Midbrain (tissue), 1 donor: ENCODE data around the gene MLXIP.
"Not testable (repeated sequence)": the region's sequence is repeated elsewhere in the genome, so short reads cannot be mapped to it uniquely, and the experiment has no call there.

Experiments used
- DNase-seq: peaks from one replicate; lab custom pipeline; 2025; lab: John Stamatoyannopoulos, UW

MLXIP gene

DNA sequence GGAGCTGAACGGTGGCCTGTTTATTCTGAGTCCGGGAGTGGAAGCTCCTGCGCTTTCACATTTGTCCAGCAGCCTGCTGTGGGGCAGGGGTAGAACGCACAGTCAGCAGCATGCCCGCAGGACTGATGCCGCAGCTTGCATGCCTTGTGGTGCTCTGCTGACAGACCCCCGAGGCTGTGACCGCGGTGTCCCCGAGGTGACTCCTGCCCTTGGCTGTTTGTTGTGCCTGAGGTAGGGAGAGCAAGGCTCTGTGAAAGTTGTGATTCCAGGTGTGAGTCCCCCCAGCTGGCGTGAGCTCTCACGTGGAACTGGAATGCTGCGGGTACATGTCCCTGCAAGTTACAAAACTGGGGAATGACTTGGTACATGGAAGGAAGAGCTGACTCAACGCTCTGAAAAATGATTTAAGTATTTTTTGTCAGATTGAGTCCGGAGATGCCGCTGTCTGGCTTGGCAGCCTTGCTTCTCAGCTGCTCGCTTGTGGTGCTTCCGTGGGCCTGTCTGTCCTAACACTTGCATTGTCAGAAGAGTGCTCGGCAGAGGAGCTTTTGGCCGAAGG, 18.1 kb downstream of the MLXIP start:
- DNase-seq: no peak

DNA sequence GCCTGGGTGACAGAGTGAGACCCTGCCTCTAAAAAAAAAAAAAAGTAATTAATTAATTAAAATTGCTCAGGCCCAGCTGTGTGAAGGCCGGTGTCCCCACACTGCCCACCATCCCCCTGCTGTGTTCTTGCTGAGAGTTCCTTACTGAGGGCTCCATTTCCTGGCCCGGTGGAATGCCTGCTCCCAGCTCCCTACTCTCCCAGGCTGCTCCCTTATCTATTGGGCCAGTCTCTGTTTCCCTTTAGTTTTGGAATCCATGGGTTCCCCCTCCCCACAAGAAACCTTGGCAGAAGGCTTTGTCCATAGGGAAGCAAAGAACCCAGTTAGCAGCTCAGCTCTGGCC, 19.0 kb downstream of the MLXIP start:
- no peak for DNase-seq

DNA sequence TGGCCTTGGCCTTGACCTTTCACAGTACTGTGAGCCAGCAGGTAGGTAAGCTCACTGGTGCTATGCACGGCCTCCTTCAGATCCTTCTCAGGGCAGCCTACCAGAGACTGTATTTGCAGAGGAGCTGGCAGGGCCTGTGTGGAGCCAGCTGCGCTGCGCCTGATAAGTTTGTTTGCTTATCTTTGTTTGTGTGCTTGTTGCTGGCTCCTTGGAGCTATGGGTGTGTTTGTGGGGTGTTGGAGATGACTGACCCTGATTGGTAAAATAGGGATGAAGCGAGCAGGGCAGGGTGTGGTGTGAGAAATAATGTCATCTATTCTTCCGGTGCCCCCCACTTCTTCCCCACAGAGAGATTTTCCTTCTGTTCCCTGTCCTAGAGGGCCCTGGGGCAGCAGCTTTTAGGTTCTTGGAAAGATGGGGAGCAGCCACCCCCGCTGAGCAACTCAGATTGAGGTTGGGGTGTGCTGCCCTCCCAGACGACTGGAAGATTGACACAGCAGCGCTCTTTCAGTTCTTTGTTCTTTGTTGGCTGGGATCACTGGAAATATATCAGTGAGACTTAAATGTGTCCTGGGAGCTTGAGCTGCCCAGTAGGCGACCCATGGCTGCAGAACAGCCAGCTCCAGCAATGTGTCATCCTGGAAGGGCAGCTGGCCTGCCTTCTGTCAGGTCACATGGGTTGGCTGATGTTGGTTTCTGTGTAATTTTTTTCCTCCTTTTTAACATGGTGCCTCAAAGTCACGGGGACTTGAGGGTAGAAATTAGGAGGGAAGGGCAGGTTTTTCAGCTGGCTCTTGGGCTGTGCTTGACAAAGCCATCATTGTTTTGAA, 19.6 kb downstream of the MLXIP start:
- DNase-seq: peak; percentile 83

DNA sequence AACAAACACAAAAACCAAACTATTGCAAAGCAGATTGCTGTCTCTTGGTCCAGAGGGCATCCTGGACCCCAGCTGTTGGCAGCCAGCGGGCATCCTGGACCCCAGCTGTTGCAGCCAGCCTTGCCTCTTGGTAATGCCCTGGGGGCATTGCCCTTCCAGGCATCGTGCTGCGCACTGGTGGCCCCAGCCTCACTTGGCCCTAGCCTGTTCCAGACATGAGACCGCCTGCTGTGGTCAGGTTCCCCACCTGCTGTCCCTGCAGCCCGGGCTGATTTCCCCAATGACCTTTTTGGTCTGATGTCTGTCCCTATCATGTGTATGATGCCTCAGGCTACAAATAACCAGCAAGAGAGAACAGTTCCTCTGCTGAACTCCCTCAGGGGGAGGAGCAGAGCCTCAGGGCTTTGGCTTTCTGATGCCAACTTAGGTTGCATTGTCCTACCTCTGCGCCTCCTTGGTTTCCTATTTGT, 20.8 kb downstream of the MLXIP start:
- DNase-seq: no peak

DNA sequence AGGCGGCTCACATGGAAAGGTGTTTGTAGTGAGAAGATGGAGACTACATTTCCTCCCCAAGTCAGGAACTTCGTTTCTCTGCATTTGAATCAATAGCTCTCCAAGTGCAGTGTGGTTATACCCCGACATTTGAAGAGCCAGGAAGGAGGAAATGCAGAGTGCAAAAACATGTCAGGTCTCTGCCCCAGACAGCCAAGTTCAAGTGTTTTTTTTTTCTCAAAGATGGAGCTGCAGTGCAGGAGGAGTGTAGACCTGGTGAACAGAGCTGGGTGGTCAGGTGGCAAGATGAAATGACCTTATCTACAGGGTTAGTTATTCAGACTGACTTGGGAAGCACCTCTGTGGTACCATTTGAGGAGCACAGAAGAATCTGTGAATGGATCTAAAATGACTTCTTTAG, 21.3 kb downstream of the MLXIP start:
- DNase-seq: no peak

DNA sequence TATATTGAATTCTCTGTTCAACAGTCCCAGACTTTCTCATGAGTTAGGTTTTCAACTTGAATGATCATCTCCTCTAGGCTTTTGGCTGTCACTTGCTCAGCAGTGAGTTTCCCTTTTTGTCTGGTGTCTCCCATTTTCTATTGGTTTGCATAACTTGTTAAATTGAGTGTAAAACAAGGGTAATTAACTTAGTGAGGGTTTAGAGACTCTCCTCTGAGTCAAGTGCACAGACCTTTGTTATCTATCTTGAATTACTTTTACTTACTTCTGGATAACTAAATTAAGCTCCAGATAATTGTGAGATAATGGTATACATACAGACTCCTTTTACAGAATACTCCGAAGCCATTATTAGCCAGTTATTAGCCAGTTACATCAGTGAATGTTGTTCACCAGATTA, 22.0 kb downstream of the MLXIP start:
- no peak for DNase-seq

DNA sequence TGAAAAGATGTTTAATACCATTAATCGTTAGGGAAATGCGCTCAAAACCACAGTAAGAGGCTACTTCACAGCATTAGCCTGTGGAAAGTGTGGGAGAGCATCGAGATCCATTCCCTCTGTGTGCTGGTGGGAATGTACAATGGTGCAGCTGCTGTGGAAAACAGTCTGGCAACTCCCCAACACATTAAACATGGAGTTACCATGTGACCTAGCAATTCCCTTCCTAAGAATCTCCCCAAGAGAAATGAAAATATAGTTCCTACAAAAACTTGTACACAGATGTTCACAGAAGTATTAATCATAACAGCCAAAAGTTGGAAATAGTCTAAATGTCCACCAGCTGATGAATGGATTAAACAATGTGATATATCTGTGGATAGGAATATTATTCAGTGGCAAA, 23.8 kb downstream of the MLXIP start:
- no peak for DNase-seq

DNA sequence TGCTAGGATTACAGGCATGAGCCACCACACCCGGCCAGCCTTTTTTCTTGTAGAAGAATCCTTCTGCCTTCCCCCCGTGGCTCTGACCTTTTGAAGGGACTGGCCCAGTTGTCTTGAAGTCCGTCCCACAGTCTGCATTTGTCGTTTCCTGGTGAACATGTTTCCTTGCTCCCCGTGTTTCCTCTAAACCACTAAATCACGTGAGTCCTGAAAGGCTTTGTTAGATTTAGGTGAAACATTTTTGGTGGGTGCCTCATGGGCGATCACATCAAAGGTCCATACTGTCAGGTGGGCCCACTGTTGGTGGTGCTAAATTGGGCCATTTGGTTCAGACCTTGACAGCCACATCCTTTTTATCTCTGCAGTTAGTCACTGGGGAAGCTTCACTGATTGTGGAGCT, 26.3 kb downstream of the MLXIP start:
- DNase-seq: no peak

DNA sequence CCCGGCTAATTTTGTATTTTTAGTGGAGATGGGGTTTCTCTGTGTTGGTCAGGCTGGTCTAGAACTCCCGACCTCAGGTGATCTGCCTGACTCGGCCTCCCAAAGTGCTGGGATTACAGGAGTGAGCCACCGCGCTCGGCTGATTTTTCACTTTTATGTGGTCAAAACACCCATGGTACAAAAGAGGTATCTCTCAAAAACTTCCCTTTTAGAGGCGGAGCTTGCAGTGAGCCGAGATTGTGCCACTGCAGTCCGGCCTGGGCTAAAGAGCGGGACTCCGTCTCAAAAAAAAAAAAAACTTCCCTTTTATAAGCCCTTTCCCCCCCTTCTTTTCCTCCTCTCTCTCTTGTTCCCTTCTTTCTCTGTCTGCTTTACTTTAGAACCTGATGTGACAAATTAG, 26.9 kb downstream of the MLXIP start:
- not testable (repeated sequence) for DNase-seq

DNA sequence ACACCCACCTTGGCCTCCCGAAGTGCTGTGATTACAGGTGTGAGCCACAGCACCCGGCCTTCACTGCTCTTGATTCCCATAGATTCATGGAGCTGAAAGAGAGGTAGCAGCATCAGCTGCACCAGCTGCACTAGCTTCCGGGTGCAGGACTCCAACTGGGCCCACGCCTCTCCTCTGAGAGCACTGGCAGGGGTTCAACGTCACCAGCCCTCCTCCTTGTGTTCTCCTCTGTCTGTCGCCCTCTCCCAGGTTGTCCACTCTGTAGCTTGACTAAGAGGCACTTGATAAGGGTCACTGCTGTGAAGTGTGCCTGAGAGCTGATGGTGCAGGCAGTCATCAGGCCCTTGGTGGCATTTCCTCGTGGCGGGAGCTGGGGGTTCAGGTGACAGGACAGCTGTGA, 28.3 kb downstream of the MLXIP start:
- DNase-seq: no peak

DNA sequence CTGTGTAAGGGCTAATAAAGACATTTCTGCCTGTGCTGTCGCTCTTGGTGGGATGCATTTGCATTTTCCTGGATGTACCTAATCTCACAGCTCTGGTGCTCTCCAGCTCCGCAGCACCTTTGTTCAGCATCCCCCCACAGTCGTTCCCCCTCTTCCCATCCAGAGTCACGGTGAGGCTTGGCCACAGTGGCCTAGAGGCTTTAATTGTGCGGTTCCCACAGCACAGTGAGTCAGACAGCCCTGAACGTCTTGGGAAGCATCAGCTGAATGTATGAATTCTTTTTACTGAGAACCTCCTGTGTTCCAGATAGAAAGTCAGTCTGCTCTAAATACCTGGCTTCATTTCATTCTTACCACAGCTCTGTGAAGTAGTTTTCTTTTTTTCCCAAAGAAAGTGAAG, 28.7 kb downstream of the MLXIP start:
- no peak for DNase-seq

DNA sequence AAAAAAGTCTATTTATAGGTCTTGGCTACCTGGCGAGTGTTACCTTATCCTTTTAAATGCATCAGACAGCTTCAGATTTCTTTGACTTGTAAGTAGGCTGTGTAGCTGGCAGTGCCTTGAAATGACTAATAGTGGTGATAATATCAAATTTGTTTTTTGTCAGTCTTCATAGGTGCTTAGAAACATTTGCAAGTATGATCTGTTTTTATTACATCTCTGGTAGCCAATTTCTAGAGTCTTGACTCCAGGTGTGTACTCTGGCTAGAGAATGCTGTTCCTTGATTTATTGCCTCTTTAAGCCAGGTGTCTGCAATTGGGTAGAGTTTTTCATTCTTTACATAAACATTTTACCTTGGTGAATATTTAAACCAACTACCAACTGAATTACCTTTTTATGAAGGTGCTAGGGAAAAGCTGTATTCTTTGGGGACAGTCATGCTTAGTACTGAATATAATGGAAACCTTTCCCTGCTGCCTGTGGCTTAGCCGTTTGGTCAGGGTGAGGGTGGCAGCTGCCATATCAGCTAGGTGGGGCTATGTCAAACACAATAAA, 32.6 kb downstream of the MLXIP start:
- no peak for DNase-seq

DNA sequence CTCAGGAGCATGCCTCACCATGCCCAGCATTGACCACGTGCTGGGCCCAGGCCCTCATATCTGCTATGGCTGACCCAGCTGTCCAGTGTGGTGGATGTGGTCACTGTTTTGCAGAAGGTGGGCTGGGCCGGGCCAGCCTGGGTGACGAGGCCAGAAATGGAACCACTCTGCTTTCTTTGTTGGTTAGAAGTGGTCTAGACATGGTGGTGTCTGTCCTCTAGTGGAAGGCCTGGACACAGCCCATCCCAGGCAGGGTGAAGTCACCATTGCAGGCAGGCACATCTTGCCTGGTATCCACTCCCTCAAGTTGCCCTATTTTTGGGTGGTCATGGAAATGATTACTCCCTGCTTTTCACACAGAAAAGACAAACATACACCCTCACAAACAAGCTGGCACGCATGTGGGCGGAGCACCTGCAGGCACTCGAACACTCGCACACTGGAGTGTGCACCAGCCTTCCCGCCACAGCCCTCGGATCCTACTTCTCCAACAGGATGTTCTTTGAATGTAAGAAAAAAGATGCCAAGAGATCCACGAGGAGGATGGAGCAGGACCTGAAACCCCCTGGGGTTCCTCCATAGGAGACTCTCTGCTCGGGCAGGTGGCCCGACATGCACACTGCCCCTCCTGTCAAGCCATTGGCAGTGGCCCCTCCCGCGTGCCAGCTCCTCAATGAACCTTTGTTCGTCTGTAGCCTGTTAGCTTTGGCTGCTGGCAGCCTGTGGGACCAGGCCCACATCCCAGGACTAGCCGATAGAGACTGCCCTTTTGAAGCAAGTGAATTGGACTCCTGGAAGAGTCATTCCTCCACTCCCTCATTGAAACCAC, 38.4 kb downstream of the MLXIP start:
- peak; percentile 92 for DNase-seq

DNA sequence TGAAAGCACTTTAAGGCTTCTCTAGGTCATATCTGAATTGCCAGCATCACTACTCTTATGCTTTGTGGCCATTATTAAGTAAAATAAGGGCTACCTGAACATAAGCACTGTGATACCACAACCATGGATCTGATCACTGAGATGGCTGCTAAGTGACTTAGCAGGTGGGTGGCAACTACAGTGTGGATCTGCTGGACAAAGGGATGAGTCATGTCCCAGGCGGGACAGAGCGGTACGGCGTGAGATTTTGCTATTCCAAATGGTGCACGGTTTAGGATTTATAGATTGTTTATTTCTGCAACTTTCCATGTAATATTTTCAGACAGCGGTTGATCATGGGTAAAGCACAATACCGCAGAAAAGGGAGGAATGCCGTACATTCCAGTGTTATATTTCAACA, 39.4 kb downstream of the MLXIP start:
- DNase-seq: no peak

DNA sequence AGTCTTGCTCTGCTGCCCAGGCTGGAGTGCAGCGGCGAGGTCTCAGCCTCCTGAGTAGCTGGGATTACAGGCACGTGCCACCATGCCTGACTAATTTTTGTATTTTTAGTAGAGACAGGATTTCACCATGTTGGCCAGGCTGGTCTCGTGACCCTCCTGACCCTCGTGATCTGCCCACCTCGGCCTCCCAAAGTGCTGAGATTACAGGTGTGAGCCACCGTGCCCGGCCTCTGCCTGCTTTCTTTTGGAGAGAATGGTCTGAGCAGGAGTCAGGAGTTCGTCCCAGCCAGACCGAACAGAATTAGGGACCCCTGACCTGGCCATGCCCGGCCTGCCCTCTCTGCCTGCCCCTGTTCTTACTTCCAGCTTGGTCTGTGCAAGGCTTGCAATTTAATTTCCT, 42.8 kb downstream of the MLXIP start:
- not testable (repeated sequence) for DNase-seq

DNA sequence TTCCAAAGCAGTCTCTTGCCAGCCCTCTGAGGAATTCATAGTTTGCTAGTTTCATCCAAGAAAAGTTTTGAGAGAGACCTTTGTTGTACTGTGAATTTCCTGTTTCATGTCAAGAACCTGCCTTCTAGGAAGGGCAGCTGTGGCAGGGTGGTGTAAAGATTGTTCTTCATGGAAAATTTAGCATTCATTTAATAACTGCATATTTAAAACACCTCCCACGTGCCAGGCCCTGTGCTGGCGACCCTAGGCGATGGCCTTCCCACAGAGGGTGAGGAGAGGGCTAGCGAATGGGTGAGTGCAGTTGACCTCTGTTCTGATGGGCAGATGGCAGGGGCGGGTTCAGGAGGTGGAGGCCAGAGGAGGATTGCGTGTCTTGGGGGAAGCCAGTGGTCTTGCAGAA, 43.2 kb downstream of the MLXIP start:
- DNase-seq: no peak

DNA sequence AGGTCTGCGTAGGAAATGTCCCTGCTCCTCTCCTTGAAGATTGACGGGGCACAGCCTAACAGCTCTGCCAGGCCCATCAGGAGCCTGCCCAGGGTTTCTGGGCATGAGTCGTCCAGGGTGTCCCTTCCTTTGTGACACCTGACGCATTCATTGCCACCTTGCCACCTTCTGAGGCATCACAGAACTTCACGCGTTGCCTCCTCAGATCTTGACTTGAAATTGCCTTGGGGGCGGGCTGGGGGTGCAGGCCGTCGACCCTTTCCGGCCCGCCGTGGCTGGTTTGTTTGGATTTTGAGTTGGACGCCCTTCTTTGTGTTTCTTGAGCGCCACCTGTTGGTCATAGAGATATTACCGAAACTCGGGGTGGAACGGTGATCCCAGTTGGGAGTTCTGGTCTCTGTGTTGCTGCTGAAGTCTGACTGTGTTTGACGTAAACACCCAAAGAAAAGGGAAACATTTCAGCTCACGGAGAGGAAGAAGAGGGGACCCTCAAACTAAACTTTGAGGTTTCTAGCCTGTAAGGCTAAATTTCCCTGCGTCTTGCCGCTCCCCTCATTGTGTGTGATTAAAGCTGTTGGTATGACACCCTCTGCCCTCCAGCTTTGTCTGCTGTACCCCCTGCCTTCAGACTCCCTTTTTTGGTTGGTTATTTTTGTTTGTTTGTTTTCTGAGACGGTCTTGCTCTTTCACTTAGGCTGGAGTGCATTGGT, 44.6 kb downstream of the MLXIP start:
- peak; percentile 73 for DNase-seq

DNA sequence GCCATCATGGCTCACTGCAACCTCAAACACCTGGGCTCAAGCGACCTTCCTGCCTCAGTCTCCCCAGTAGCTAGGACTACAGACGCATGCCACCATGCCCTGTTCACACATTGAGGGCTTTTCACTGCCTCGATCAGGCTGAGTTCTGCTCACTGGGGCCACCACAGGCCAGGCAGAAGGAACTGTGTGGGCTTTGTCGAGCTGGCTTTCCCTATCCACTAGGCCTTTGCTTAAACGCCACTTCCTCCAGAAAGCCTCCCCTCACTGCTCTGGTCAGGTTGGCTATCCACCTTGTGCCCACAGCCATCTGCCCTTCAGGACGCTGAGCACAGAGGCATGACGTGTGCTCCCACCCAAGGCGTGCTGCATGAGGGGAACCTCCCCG, 45.2 kb downstream of the MLXIP start:
- DNase-seq: no peak

DNA sequence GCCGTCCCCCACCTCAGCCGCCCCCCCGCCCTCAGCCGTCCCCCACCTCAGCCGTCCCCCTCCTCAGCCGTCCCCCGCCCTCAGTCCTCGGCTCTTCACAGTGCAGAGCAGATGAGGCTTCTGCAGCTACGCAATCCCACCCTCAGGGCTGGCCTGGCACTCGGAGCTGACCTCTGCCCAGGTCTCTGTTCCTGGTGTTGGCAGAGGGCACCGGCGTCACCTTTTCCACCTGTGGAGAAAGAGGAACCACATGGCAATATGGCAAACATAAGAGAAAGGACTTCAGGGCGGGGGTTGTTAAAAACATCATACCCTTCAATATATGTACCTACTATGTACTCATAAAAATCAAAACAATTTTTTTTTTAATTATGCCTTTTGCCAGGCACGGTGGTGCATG, 45.8 kb downstream of the MLXIP start:
- DNase-seq: no peak

DNA sequence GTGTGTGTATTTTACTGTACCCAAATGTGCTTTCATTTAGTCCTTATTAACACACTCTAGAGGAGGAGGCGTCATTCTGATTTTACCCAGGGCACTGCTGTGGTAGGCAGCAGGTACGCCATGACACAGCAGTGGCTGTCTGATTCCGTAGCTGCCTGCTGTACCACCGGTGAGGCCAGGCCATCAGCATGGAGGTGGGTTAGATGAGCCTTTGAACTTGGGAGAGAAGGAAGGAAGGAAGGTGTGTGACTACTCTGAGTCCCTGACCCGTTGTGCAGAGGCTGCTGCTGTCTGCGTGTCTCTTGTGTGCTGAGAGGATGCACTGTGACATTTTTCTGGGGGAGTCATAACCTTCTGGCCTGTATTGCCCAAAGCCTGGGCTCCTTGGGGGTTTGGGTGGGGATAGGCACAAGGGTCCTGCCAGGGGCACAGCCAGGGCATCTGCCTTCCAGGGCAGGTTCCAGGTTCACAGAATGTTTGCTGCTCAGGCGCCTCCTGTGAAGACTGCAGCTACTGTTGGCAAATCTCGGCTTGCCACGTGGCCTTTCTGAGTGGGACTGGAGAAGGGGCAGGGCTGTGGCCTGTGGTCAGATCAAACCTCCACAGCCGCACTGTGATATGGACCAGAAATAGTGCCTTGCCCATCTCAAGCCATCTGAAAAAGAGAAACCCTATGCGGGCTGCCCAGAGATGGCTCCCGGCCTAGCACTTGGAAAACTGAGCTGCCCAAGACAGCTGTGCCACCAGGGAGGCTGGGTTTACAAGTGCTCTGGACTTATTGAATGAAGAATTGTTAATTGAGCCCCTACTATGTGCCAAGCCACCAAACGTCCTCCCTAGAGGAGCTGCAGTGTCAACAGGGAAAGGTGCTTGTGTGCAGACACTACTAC, 47.1 kb downstream of the MLXIP start:
- DNase-seq: no peak

DNA sequence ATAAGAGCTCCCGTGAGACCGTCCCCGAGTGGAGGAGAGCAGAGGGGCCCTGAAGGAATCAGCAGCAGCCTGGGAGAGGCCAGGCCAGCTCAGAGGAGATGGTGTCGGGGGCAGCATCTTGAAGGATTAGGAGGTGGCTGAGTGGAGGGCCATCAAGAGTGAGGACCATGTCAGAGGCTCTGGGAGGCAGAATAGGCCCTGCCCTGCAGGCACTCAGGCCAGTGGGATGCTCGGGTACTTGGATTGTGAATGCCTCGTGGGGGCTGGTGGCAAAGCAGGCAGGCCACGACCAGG, 47.7 kb downstream of the MLXIP start:
- no peak for DNase-seq
